Measurements from ENCODE around the gene MED9. TPM values are rescaled to one million over a fixed set of nuclear protein-coding genes. Genes with fewer than 3 reads are reported as not detected.

Gene MED9
- total and polyA plus RNA-seq, 2 donors (not counting 3 experiments of a cell fraction or from before 2014, with no cell fraction given) = 15.1 to 18.2 TPM

- Histone ChIP-seq H4K20me1 (replicated peaks; ENCODE audit: control insufficient read depth, extremely low read depth, insufficient read depth, low read length) (no peaks in the 10 kb centered on the region), H3K9me1 (replicated peaks; ENCODE audit: control insufficient read depth, extremely low read depth, insufficient read depth, low read length) (no peaks in the 10 kb centered on the region), H3K9me3 (replicated peaks; ENCODE audit: control insufficient read depth, insufficient read depth, low read length) (no peaks in the 10 kb centered on the region), H3K79me2 (ENCODE audit: control insufficient read depth, insufficient read depth, low read length) (no peaks in the 10 kb centered on the region), H3K27me3 (ENCODE audit: control insufficient read depth in 2 of 2, insufficient read depth in 2 of 2, low read length in 2 of 2) (peaks cover 0 to 2% of the 10 kb centered on the region in 2 experiments), H3K36me3 (ENCODE audit: control insufficient read depth in 2 of 2, extremely low read depth in 1 of 2, insufficient read depth in 2 of 2, low read length in 2 of 2) (no peaks in the 10 kb centered on the region), H3K27ac (ENCODE audit: insufficient read depth, low read depth, low read length) (no peak overlapping the region), H3K4me3 (replicated peaks in 1 of 3; ENCODE audit: insufficient read depth in 1 of 3, low read depth in 1 of 3, low read length in 3 of 3) (no peak overlapping the region), H2AFZ (ENCODE audit: low read depth, low read length) (no peak overlapping the region), H3K9ac (replicated peaks; ENCODE audit: extremely low read depth, insufficient read depth, low read length) (no peak overlapping the region), H3K4me2 (ENCODE audit: insufficient read depth, low read length) (no peak overlapping the region), H3K4me1 (ENCODE audit: control insufficient read depth, extremely low read depth, insufficient read depth, low read length) (peaks cover 12% of the 10 kb centered on the region)
- POLR2A ChIA-PET = no interaction called here
- CTCF ChIA-PET = no interaction called here
- dilution Hi-C loops (cut with MboI; ENCODE audit: extremely low pct_ligation_motif_present, low sequenced_read_pairs) = no loop called here
- intact Hi-C loops (cut with micrococcal nuclease) = no loop called here
- no TSS peak for BruUV-seq (replicated peaks)
- no peak for DNase-seq (ENCODE audit: low read depth, low spot score)
- FAIRE-seq = no peak
- TF ChIP-seq MYC (IDR thresholded peaks at IDR 0.05; ENCODE audit: low read depth, low read length) = no peak
- no peak for TF ChIP-seq FOS (IDR thresholded peaks at IDR 0.05; ENCODE audit: borderline replicate concordance, insufficient read depth, low read length)
- TF ChIP-seq CTCF (IDR thresholded peaks at IDR 0.05; ENCODE audit: extremely low read depth in 1 of 2, insufficient read depth in 1 of 2, low read depth in 1 of 2, low read length in 2 of 2) = no peak
- no peak for TF ChIP-seq GATA2 (IDR thresholded peaks at IDR 0.05; ENCODE audit: insufficient read depth, insufficient read length, low read depth, low read length)
- TF ChIP-seq POLR2AphosphoS5 (IDR thresholded peaks at IDR 0.05; ENCODE audit: insufficient read depth, low read depth, low read length) = no peak
- no peak for TF ChIP-seq JUN (IDR thresholded peaks at IDR 0.05; ENCODE audit: borderline replicate concordance, insufficient read depth, insufficient read length, low read depth)
- TF ChIP-seq, protein P1, sequence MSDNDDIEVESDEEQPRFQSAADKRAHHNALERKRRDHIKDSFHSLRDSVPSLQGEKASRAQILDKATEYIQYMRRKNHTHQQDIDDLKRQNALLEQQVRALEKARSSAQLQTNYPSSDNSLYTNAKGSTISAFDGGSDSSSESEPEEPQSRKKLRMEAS (IDR thresholded peaks at IDR 0.05; ENCODE audit: insufficient read depth, insufficient read length) = no peak
- TF ChIP-seq EZH2 (IDR thresholded peaks at IDR 0.05; ENCODE audit: borderline replicate concordance, low read depth, low read length, severe bottlenecking) = no peak
- TF ChIP-seq POLR2A (IDR thresholded peaks at IDR 0.05; ENCODE audit: low read depth, low read length) = no peak
These were observed 38.9 kb upstream of the MED9 start for GRCh38 chr17:17437893-17438292.

Data from endothelial cell of umbilical vein (primary cell).